HG02943 (cell line): Measurements from ENCODE around the gene FBXO44.

Experiments
- ATAC-seq: cut with Tn5 transposase; IDR thresholded peaks from one replicate; pipeline ENCODE4 v1.9.1; 2021; ENCODE audit warnings: mild to moderate bottlenecking, low read depth, moderate library complexity; ENCODE audit not compliant: unreplicated experiment

Gene FBXO44

GRCh38 chr1:11682799-11683198 lies 28.1 kb downstream of the FBXO44 start:
- no peak for ATAC-seq

- ATAC-seq = no peak
Measured at GRCh38 chr1:11684070-11684469, 29.4 kb downstream of the FBXO44 start.

GRCh38 chr1:11685210-11685752 lies 30.6 kb downstream of the FBXO44 start:
- no peak for ATAC-seq

GRCh38 chr1:11688506-11688905 lies 33.8 kb downstream of the FBXO44 start:
- ATAC-seq = no peak

GRCh38 chr1:11690397-11691301 lies 36.0 kb downstream of the FBXO44 start:
- no peak for ATAC-seq

GRCh38 chr1:11691302-11691914 lies 36.7 kb downstream of the FBXO44 start, which contains the start of gene DRAXIN:
TSS of gene DRAXIN (plus strand) at chr1:11691710. CDS start at chr1:11706259, 14,549 bp downstream.
- ATAC-seq = no peak

GRCh38 chr1:11691928-11692711 lies 37.4 kb downstream of the FBXO44 start:
- no peak for ATAC-seq

GRCh38 chr1:11693024-11693590 lies 38.4 kb downstream of the FBXO44 start:
- no peak for ATAC-seq

- ATAC-seq = no peak
Measured at GRCh38 chr1:11693917-11694316, 39.2 kb downstream of the FBXO44 start.

- ATAC-seq = no peak
Measured at GRCh38 chr1:11695861-11696260, 41.2 kb downstream of the FBXO44 start.

GRCh38 chr1:11697188-11697892 lies 42.7 kb downstream of the FBXO44 start:
- ATAC-seq = no peak

- ATAC-seq = no peak
Measured at GRCh38 chr1:11697893-11698210, 43.2 kb downstream of the FBXO44 start.

GRCh38 chr1:11700601-11701467 lies 46.2 kb downstream of the FBXO44 start:
- ATAC-seq = no peak

- ATAC-seq = no peak
Measured at GRCh38 chr1:11701551-11701961, 46.9 kb downstream of the FBXO44 start.

GRCh38 chr1:11701981-11702803 lies 47.5 kb downstream of the FBXO44 start:
- ATAC-seq = no peak

- no peak for ATAC-seq
Measured at GRCh38 chr1:11703357-11704193, 48.9 kb downstream of the FBXO44 start.

GRCh38 chr1:11704194-11704529 lies 49.5 kb downstream of the FBXO44 start:
- ATAC-seq = no peak
